H1 (cell line): ENCODE measurements around the gene SRPRB.

ENCODE experiments used
- CEBPB ChIP-seq: IDR thresholded peaks from 2 replicates; pipeline ENCODE4 v1.6.1; 2012; ENCODE audit warnings: low read depth, low read length
- CTCF ChIP-seq, 3 experiments: IDR thresholded peaks; 1 replicate in 2 of 3; 2 replicates in 1 of 3; pipeline versions ENCODE4 v1.5.1 to v1.6.1; 2011; ENCODE audit warnings: low read length in 3 of 3, mild to moderate bottlenecking in 3 of 3, inconsistent platforms in 2 of 3, low read depth in 1 of 3, moderate library complexity in 1 of 3; ENCODE audit not compliant: insufficient read depth in 1 of 3; ENCODE audit errors: control extremely low read depth in 1 of 3
- EGR1 ChIP-seq: IDR thresholded peaks from 2 replicates; pipeline ENCODE4 v1.6.1; 2011; ENCODE audit warnings: low read depth, low read length, borderline replicate concordance
- EZH2 ChIP-seq: fragments of 200-600 bp; sonication (generic); IDR thresholded peaks from 2 replicates; pipeline ENCODE4 v1.7.1; 2012; ENCODE audit warnings: low read depth, mild to moderate bottlenecking, moderate library complexity, low read length, inconsistent platforms; ENCODE audit not compliant: severe bottlenecking
- FOSL1 ChIP-seq: IDR thresholded peaks from 2 replicates; pipeline ENCODE4 v1.6.1; 2011; ENCODE audit warnings: mild to moderate bottlenecking, low read depth, low read length, moderate library complexity; ENCODE audit not compliant: insufficient read depth
- HDAC6 ChIP-seq: IDR thresholded peaks from one replicate; pipeline ENCODE4 v1.7.1; 2012; ENCODE audit warnings: low read depth, mild to moderate bottlenecking, inconsistent platforms, low read length, moderate library complexity
- POLR2A ChIP-seq, 2 experiments: IDR thresholded peaks; 1 replicate in 1 of 2; 2 replicates in 1 of 2; pipeline ENCODE4 v1.6.1; 2011; ENCODE audit warnings: low read depth in 2 of 2, low read length in 2 of 2, mild to moderate bottlenecking in 2 of 2; ENCODE audit errors: control extremely low read depth in 1 of 2
- POLR2AphosphoS5 ChIP-seq: IDR thresholded peaks from 2 replicates; pipeline ENCODE4 v1.6.1; 2011; ENCODE audit warnings: low read depth, low read length
- RFX5 ChIP-seq: IDR thresholded peaks from 2 replicates; pipeline ENCODE4 v1.6.1; 2011; ENCODE audit warnings: low read depth, low read length, improper control_type of control experiment, borderline replicate concordance
- SAP30 ChIP-seq: fragments of 300-600 bp; sonication (generic); IDR thresholded peaks from 2 replicates; pipeline ENCODE4 v1.7.1; 2012; ENCODE audit warnings: low read length, moderate library complexity, mild to moderate bottlenecking, inconsistent platforms; ENCODE audit not compliant: insufficient read depth, insufficient replicate concordance
- SIN3A ChIP-seq, 2 experiments: IDR thresholded peaks in 1 of 2; conservative IDR thresholded peaks in 1 of 2; 2 replicates each; pipeline ENCODE4 v1.6.1; 2011 to 2012; ENCODE audit warnings: low read length in 2 of 2, improper control_type of control experiment in 1 of 2, low read depth in 1 of 2, mild to moderate bottlenecking in 1 of 2
- TCF12 ChIP-seq: IDR thresholded peaks from 2 replicates; pipeline ENCODE4 v1.6.1; 2011; ENCODE audit warnings: low read depth, mild to moderate bottlenecking, low read length
- TF ChIP-seq, protein P1 (sequence below): IDR thresholded peaks from 2 replicates; pipeline ENCODE4 v1.6.1; 2011; ENCODE audit warnings: low read length, improper control_type of control experiment
- TF ChIP-seq, protein P2 (sequence below): IDR thresholded peaks from 2 replicates; pipeline ENCODE4 v1.6.1; 2012; ENCODE audit warnings: inconsistent platforms

DNA sequence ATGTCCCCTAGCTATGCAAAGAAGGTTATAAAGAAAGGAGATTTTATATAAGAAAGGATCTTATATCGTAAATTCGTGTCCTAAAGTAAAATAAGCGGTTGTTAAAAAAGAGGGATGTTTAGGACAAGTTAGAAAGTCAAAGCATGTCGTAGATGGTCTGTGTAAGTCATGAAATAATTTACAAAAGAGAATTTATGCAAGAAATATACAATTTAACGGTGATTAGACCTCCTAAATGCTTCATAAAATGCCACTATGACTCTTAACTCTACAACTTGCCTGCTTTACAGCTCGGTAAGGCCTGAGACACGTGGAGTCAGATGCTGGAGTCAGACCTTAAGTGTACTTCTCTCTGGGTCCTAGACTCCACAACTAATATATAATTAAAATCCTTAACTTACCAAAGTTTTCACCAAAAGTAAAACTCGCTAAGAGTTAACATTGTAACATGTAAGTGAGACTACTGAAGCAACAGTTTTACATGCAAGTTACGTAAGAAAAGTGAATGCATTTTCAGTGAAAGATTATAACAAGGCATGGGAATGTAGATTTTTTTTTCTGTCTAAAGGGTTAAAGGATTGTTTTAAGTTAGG, 13.3 kb upstream of the SRPRB start:
- TF ChIP-seq CTCF (IDR thresholded peaks at IDR 0.05; ENCODE audit: control extremely low read depth in 1 of 3, insufficient read depth in 1 of 3, low read depth in 1 of 3, low read length in 3 of 3) (no peak), EZH2 (no peak), SAP30 (no peak), EGR1 (no peak), SIN3A (conservative IDR thresholded peaks at IDR 0.05 in 1 of 2, IDR thresholded peaks at IDR 0.05 in 1 of 2; ENCODE audit: low read depth in 1 of 2, low read length in 2 of 2) (no peak), POLR2A (IDR thresholded peaks at IDR 0.05; ENCODE audit: control extremely low read depth in 1 of 2, low read depth in 2 of 2, low read length in 2 of 2) (no peak), HDAC6 (no peak), RFX5 (no peak), TCF12 (no peak), FOSL1 (no peak), CEBPB (no peak), POLR2AphosphoS5 (no peak)
- TF ChIP-seq, protein P1, sequence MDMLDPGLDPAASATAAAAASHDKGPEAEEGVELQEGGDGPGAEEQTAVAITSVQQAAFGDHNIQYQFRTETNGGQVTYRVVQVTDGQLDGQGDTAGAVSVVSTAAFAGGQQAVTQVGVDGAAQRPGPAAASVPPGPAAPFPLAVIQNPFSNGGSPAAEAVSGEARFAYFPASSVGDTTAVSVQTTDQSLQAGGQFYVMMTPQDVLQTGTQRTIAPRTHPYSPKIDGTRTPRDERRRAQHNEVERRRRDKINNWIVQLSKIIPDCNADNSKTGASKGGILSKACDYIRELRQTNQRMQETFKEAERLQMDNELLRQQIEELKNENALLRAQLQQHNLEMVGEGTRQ, result no peak
- TF ChIP-seq, protein P2, sequence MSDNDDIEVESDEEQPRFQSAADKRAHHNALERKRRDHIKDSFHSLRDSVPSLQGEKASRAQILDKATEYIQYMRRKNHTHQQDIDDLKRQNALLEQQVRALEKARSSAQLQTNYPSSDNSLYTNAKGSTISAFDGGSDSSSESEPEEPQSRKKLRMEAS, result no peak
